ENCODE data around the gene PALMD.

Gene PALMD

GRCh38 chr1:99661780-99662179 is 15.9 kb downstream of the PALMD start:
- peak; percentile 2 for DNase-seq

- no peak for DNase-seq
Observed at GRCh38 chr1:99662539-99663080, 16.7 kb downstream of the PALMD start.

GRCh38 chr1:99663501-99663900 is 17.6 kb downstream of the PALMD start:
- DNase-seq, result no peak

GRCh38 chr1:99665212-99665611 is 19.3 kb downstream of the PALMD start:
- DNase-seq, result no peak

- DNase-seq, result no peak
Observed at GRCh38 chr1:99669376-99669775, 23.5 kb downstream of the PALMD start.

- no peak for DNase-seq
Observed at GRCh38 chr1:99669821-99670220, 23.9 kb downstream of the PALMD start.

- no peak for DNase-seq
Observed at GRCh38 chr1:99670583-99670982, 24.7 kb downstream of the PALMD start.

- no peak for DNase-seq
Observed at GRCh38 chr1:99672038-99672437, 26.1 kb downstream of the PALMD start.

- DNase-seq, result no peak
Observed at GRCh38 chr1:99672530-99673213, 26.8 kb downstream of the PALMD start.

- DNase-seq, result no peak
Observed at GRCh38 chr1:99673315-99673714, 27.4 kb downstream of the PALMD start.

GRCh38 chr1:99674115-99675064 is 28.5 kb downstream of the PALMD start:
- DNase-seq, result peak; percentile 1

GRCh38 chr1:99675292-99675691 is 29.4 kb downstream of the PALMD start:
- no peak for DNase-seq

- DNase-seq, result no peak
Observed at GRCh38 chr1:99675994-99676393, 30.1 kb downstream of the PALMD start.

GRCh38 chr1:99676876-99677275 is 31.0 kb downstream of the PALMD start:
- DNase-seq, result no peak

- DNase-seq, result no peak
Observed at GRCh38 chr1:99677416-99677815, 31.5 kb downstream of the PALMD start.

- DNase-seq, result no peak
Observed at GRCh38 chr1:99680270-99680669, 34.4 kb downstream of the PALMD start.

GRCh38 chr1:99681583-99681982 is 35.7 kb downstream of the PALMD start:
- DNase-seq, result no peak

GRCh38 chr1:99682291-99682751 is 36.4 kb downstream of the PALMD start:
- no peak for DNase-seq

- DNase-seq, result peak; percentile 45
Observed at GRCh38 chr1:99685516-99686180, 39.7 kb downstream of the PALMD start.

- no peak for DNase-seq
Observed at GRCh38 chr1:99691175-99691574, 45.3 kb downstream of the PALMD start.

- no peak for DNase-seq
Observed at GRCh38 chr1:99696616-99697015, 50.7 kb downstream of the PALMD start.

- DNase-seq, result no peak
Observed at GRCh38 chr1:99697580-99697979, 51.7 kb downstream of the PALMD start.

- DNase-seq, result peak; percentile 88
Observed at GRCh38 chr1:99700020-99700419, 54.1 kb downstream of the PALMD start.
